Heart left ventricle (tissue), 16 donors: ENCODE data around the gene OR2AG2. TPM values are rescaled to one million over a fixed set of nuclear protein-coding genes. Genes with fewer than 3 reads are reported as not detected.

ENCODE experiments used
- ATAC-seq, 4 donors: fragments of 200-7000 bp; cut with Tn5 transposase; one replicate each; pipeline ENCODE4 v1.9.1; 2020 to 2022; ENCODE audit warnings: moderate library complexity in 4 of 4, mild to moderate bottlenecking in 3 of 4, moderate number of reproducible peaks in 1 of 4
- DNase-seq, 5 donors: peaks; one replicate each; pipeline ENCODE4 v3.0.0-alpha.2; 2020
- H3K27ac ChIP-seq, 12 donors: fragments of 200-600 bp; sonication (generic) in 4 of 12; one replicate each; pipeline versions ENCODE4 v1.5.0 to v1.8.0; 2016 to 2022; ENCODE audit warnings: mild to moderate bottlenecking in 2 of 12
- H3K27me3 ChIP-seq, 9 donors: fragments of 200-600 bp; sonication (generic) in 2 of 9; one replicate each; pipeline versions ENCODE4 v1.5.1 to v1.8.0; 2016 to 2022; ENCODE audit warnings: mild to moderate bottlenecking in 3 of 9
- H3K36me3 ChIP-seq, 9 donors: fragments of 200-600 bp; sonication (generic) in 2 of 9; one replicate each; pipeline versions ENCODE4 v1.5.0 to v1.8.0; 2018 to 2022; ENCODE audit warnings: mild to moderate bottlenecking in 2 of 9
- H3K4me1 ChIP-seq, 12 donors: fragments of 200-600 bp; sonication (generic) in 4 of 12; one replicate each; pipeline versions ENCODE4 v1.5.0 to v1.8.0; 2016 to 2022; ENCODE audit warnings: mild to moderate bottlenecking in 3 of 12
- H3K4me3 ChIP-seq, 12 donors: fragments of 200-600 bp; sonication (generic) in 4 of 12; one replicate each; pipeline versions ENCODE4 v1.5.0 to v1.8.0; 2017 to 2022; ENCODE audit warnings: mild to moderate bottlenecking in 9 of 12, moderate library complexity in 4 of 12
- H3K9me3 ChIP-seq, 12 donors: fragments of 200-600 bp; sonication (generic) in 4 of 12; one replicate each; pipeline versions ENCODE4 v1.5.0 to v1.8.0; 2016 to 2022; ENCODE audit warnings: mild to moderate bottlenecking in 1 of 12
- CTCF ChIP-seq, 12 donors: fragments of 200-600 bp; sonication (generic) in 4 of 12; IDR thresholded peaks; one replicate each; pipeline versions ENCODE4 v1.5.0 to v1.8.0; 2018 to 2022; ENCODE audit warnings: antibody characterized with exemption in 12 of 12, mild to moderate bottlenecking in 5 of 12
- POLR2A ChIP-seq, 2 donors: fragments of 450-650 bp; IDR thresholded peaks; one replicate each; pipeline ENCODE4 v1.6.1; 2017; ENCODE audit warnings: antibody characterized with exemption in 2 of 2, mild to moderate bottlenecking in 2 of 2, moderate library complexity in 2 of 2
- WGBS, 4 donors: extraction: QIAGEN DNeasy Blood & Tissue Kit in 2 of 4; methylation state at CpG; one replicate each; pipeline versions ENCODE4 v1.1.5 to v1.1.7; 2013 to 2018; 5-methylcytosine and 5-hydroxymethylcytosine counted together
- intact Hi-C, 10 donors: fragments of 100-400 bp; cut with DNase I; formaldehyde crosslinking; loops; one replicate each; pipeline versions ENCODE4 v1.11.1 to v1.14.2; 2022
- polyA plus RNA-seq, 2 donors: library from polyadenylated mRNA; stranded (reverse); fragments of 200-250 nt; gene quantifications; one replicate each; pipeline ENCODE4 v1.2.3, GENCODE V29; 2013
- total RNA-seq, 9 donors: library from RNA; depleted of rRNA in 2 of 9; stranded (reverse); fragments of >200 nt in 2 of 9; fragmentation: NEBNext Ultra II Directional in 3 of 9; extraction: Animal tissue kit (Norgen Biotek cat#: 25700) in 3 of 9; gene quantifications; one replicate each; pipeline versions ENCODE4 v1.1.0 to v1.2.4, GENCODE V29; 2016 to 2023
- donor health status: ischemic (EF 13 %, LVEDD 7.1; RV severe dilation, severe dysfunction).
- donor health status: healthy with polysubstance abuse.
- donor health status: DM: no; HTN: yes; CAD: no.
- donor health status: DM: no; HTN: no; CAD: no.
- donor health status: ischemic (EF 25% LVEDD 6.9; RV normal size, moderate dysfunction).
- donor health status: ischemic (EF 25% LVEDD 5.7; RV mildly dilated, moderate dysfunction).
- donor health status: healthy.
- donor health status: DM: yes; HTN: yes; CAD: no.
- donor health status: ischemic (EF 35%, LVEDD 5.7; RV mildly dilated, moderate dysfunction).
- donor health status: nonischemic (EF 11% LVEDD 7.7; RV severe dilation, severe dysfunction).
- donor health status: DM: yes; HTN: yes; CAD: no.
- donor health status: PGD.
- donor health status: ischemic (EF 29% LVEDD 5.4; RV normal size, mild dysfunction).
- donor health status: nonischemic (EF 23%, LVEDD 6.1; RV moderate dilation, normal function).

The OR2AG2 gene
- total and polyA plus RNA-seq, 11 donors, result 0.01 TPM; not detected in 10

GRCh38 chr11:6746086-6746618, 25.6 kb downstream of the OR2AG2 start:
- Histone ChIP-seq H3K4me1 (peaks cover 0 to 49% (median 2%) of the 10 kb centered on the region in 12 donors), H3K27ac (peak overlapping the region; percentile 56 to 98 (median 78)), H3K27me3 (no peaks in the 10 kb centered on the region), H3K9me3 (no peaks in the 10 kb centered on the region), H3K4me3 (peak overlapping the region; percentile 12 to 65 (median 47)), H3K36me3 (no peaks in the 10 kb centered on the region)
- TF ChIP-seq CTCF (IDR thresholded peaks at IDR 0.05) (no peak), POLR2A (IDR thresholded peaks at IDR 0.05) (no peak)
- peak in 2 of 4 donors; percentile 42 to 86 for ATAC-seq
- intact Hi-C loops, result no loop called here
- peak in 2 of 5 donors; percentile 23 to 24 for DNase-seq
- WGBS, 4 donors, result 33 to 48% (median 44%) methylated on average over 5 of the region's 5 CpGs

- peak overlapping the region in 11 of 12 donors; percentile 16 to 65 (median 47) for H3K4me3 ChIP-seq
- H3K36me3 ChIP-seq, result no peaks in the 10 kb centered on the region
- H3K27me3 ChIP-seq, result no peaks in the 10 kb centered on the region
- ATAC-seq (peak in 2 of 4 donors; percentile 24 to 80), DNase-seq (no peak)
- WGBS, 4 donors, result 29 to 66% (median 47%) methylated on average over 2 of the region's 2 CpGs
- peak overlapping the region; percentile 56 to 98 (median 78) for H3K27ac ChIP-seq
- H3K9me3 ChIP-seq, result no peaks in the 10 kb centered on the region
- TF ChIP-seq CTCF (IDR thresholded peaks at IDR 0.05) (no peak), POLR2A (IDR thresholded peaks at IDR 0.05) (no peak)
- intact Hi-C loops, result no loop called here
- H3K4me1 ChIP-seq, result peaks cover 0 to 52% (median 2%) of the 10 kb centered on the region in 12 donors
These were observed 26.2 kb downstream of the OR2AG2 start for GRCh38 chr11:6745465-6746015.

GRCh38 chr11:6745018-6745417, 26.8 kb downstream of the OR2AG2 start:
- DNase-seq, result no peak
- H3K36me3 ChIP-seq, result no peaks in the 10 kb centered on the region
- H3K27me3 ChIP-seq, result no peaks in the 10 kb centered on the region
- intact Hi-C loops, result no loop called here
- peak overlapping the region in 9 of 12 donors; percentile 61 to 98 (median 82) for H3K27ac ChIP-seq
- H3K9me3 ChIP-seq, result no peaks in the 10 kb centered on the region
- H3K4me3 ChIP-seq, result peak overlapping the region in 7 of 12 donors; percentile 47 to 65 (median 52)
- ATAC-seq, result no peak
- TF ChIP-seq CTCF (IDR thresholded peaks at IDR 0.05), result no peak
- no peak for TF ChIP-seq POLR2A (IDR thresholded peaks at IDR 0.05)
- peaks cover 0 to 53% (median 2%) of the 10 kb centered on the region in 12 donors for H3K4me1 ChIP-seq
- WGBS, 4 donors, result 72 to 81% (median 77%) methylated on average over 3 to 4 of the region's 4 CpGs

GRCh38 chr11:6742260-6742659, 29.5 kb downstream of the OR2AG2 start:
- TF ChIP-seq POLR2A (IDR thresholded peaks at IDR 0.05) (no peak), CTCF (IDR thresholded peaks at IDR 0.05) (no peak)
- 56 to 85% (median 68%) methylated on average over 7 of the region's 7 CpGs for WGBS, 4 donors
- H3K27me3 ChIP-seq, result no peaks in the 10 kb centered on the region
- intact Hi-C loops, result no loop called here
- H3K27ac ChIP-seq, result no peak overlapping the region
- ATAC-seq, result no peak
- no peak for DNase-seq
- peak overlapping the region in 1 of 12 donors; percentile 65 for H3K4me3 ChIP-seq
- no peaks in the 10 kb centered on the region for H3K9me3 ChIP-seq
- no peaks in the 10 kb centered on the region for H3K36me3 ChIP-seq
- H3K4me1 ChIP-seq, result peaks cover 0 to 75% (median 2%) of the 10 kb centered on the region in 12 donors
